ENCODE results near the gene NEDD4.

The NEDD4 gene

DNA sequence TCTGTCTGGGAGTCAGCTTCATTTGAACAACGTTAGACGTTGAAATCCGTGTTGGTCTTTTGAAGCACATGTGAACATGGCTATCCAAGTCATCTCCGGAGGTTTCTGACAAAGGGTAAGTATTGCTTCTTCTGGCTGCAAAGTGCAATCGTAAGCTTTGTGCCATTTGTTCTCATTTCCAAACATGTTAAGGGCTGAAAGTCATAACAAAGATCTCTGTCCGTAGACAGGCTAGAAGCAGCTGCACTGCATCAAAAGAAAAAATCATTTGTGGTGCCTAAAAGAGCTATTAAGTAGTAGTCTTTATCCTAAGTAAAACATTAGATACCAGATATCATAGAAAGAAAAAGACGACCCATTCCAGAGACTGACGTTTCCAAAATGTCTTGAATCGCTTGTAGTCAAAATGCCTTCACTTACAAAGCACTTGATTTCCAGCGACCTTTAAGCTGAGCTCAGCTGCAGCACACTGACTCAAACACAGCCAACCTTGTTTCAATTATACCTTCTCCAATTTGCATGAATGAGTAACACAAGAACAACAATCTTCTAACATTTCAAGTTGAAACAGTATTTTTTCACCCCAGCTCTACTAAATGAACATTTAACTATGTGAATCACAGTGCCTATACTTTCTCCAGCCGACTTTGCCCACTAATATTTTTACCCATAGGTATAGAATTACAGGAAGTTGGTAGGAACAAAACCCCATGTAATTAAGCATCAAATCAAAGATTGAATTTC lies 76.6 kb downstream of the NEDD4 start:
- H3K36me3 ChIP-seq (ENCODE audit: control insufficient read depth in 4 of 4, insufficient read depth in 4 of 4, low read length in 3 of 4): peaks cover 5 to 7% (median 6%) of the 10 kb centered on the region in 4 experiments
- no peak overlapping the region for H3K27ac ChIP-seq (ENCODE audit: insufficient read depth in 1 of 2, low read depth in 1 of 2, low read length in 2 of 2, poor library complexity in 1 of 2, severe bottlenecking in 2 of 2)
- POLR2A ChIA-PET: interaction anchor here (1.0 kb wide), 1 partner anchor 76 kb away, joined by 4 read pairs; the partner anchor contains the start of gene NEDD4
- no peaks in the 10 kb centered on the region for H3K4me1 ChIP-seq (ENCODE audit: control extremely low read depth in 1 of 4, control insufficient read depth in 4 of 4, insufficient read depth in 4 of 4, low read length in 3 of 4)
- H3K9me3 ChIP-seq (ENCODE audit: control extremely low read depth in 1 of 5, control insufficient read depth in 4 of 5, insufficient read depth in 2 of 5, low read depth in 1 of 5, low read length in 4 of 5): no peaks in the 10 kb centered on the region
- CTCF ChIA-PET: interaction anchor here (0.6 to 4.5 kb wide), 4 partner anchors 18 to 947 kb away, joined by 3 to 38 read pairs (median 4); no protein-coding TSS in a partner anchor
- H3K4me3 ChIP-seq (ENCODE audit: control insufficient read depth in 1 of 7, extremely low read depth in 1 of 7, insufficient read depth in 4 of 7, low read depth in 2 of 7, low read length in 6 of 7): no peak overlapping the region
- no peaks in the 10 kb centered on the region for H3K27me3 ChIP-seq (replicated peaks in 2 of 5; ENCODE audit: control insufficient read depth in 4 of 5, insufficient read depth in 5 of 5, low read length in 4 of 5)
- no peak for DNase-seq
- 97% methylated on average over 9 of the region's 11 CpGs for WGBS (ENCODE audit: insufficient coverage)

DNA sequence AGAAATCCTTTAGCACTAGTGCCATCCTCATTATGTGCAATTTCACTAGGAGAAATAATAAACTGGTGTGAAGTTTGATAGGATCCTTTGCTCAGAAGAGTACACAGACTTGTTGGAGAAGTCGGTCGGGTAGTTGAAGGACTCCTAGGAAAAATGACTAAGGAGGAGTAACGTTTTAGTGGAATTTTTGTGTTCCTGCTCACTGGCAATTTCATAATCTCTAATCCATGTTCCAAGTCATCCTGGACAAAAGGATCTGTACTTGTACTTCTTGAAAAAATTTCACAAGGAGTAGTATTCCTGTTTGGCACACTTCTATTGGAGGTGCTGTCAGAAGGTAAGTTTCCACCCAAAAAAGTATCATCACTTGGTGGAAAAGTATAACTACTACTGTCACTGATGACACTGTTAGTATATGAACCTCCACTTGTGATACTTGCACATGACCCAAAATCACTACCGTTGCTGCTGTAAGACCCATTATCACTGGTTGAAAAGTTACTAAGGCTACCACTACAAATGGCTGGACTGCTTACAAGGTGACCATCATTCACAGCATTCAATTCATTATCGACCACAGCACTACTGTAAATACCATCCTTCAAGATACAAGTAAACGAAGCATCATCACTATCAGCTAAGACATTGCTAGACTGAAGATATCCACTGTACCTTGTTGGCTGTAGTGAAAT lies 77.4 kb downstream of the NEDD4 start:
- POLR2A ChIA-PET: interaction anchor here (0.6 kb wide), 2 partner anchors 13 to 271 kb away, joined by 3 read pairs; no protein-coding TSS in a partner anchor
- Histone ChIP-seq H3K4me1 (ENCODE audit: control extremely low read depth in 1 of 4, control insufficient read depth in 4 of 4, insufficient read depth in 4 of 4, low read length in 3 of 4) (no peaks in the 10 kb centered on the region), H3K4me3 (ENCODE audit: control insufficient read depth in 1 of 7, extremely low read depth in 1 of 7, insufficient read depth in 4 of 7, low read depth in 2 of 7, low read length in 6 of 7) (no peak overlapping the region), H3K36me3 (ENCODE audit: control insufficient read depth in 4 of 4, insufficient read depth in 4 of 4, low read length in 3 of 4) (peaks cover 5 to 7% (median 6%) of the 10 kb centered on the region in 4 experiments), H3K9me3 (ENCODE audit: control extremely low read depth in 1 of 5, control insufficient read depth in 4 of 5, insufficient read depth in 2 of 5, low read depth in 1 of 5, low read length in 4 of 5) (no peaks in the 10 kb centered on the region), H3K27ac (ENCODE audit: insufficient read depth in 1 of 2, low read depth in 1 of 2, low read length in 2 of 2, poor library complexity in 1 of 2, severe bottlenecking in 2 of 2) (no peak overlapping the region), H3K27me3 (replicated peaks in 2 of 5; ENCODE audit: control insufficient read depth in 4 of 5, insufficient read depth in 5 of 5, low read length in 4 of 5) (no peaks in the 10 kb centered on the region)
- CTCF ChIA-PET: interaction anchor here (0.6 to 4.5 kb wide), 3 partner anchors 17 to 948 kb away, joined by 3 to 38 read pairs (median 5); no protein-coding TSS in a partner anchor
- WGBS (ENCODE audit: insufficient coverage): 100% methylated on average over 2 of the region's 6 CpGs
- DNase-seq: no peak

DNA sequence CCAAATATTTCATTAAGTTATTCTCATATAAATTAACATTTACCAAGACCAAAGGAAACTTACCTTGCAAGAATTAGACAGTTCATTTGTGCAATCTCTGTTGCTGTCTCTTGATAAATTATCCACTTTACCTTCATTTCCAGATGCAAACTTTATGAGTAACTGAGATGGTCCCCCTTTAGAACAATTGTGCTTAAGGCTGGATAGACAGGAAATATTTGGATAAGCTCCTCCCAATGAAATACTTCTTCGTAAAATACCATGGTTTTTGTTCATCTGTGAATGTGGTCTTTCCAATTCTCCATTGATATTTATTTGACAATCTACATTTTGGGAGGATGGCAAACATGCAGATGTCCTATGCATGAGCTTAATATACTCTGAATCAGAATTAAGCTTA lies 78.2 kb downstream of the NEDD4 start:
- no peaks in the 10 kb centered on the region for H3K4me1 ChIP-seq (ENCODE audit: control extremely low read depth in 1 of 4, control insufficient read depth in 4 of 4, insufficient read depth in 4 of 4, low read length in 3 of 4)
- WGBS (ENCODE audit: insufficient coverage): 100% methylated on average over 1 of the region's 1 CpG
- H3K36me3 ChIP-seq (ENCODE audit: control insufficient read depth in 4 of 4, insufficient read depth in 4 of 4, low read length in 3 of 4): peaks cover 5 to 7% (median 6%) of the 10 kb centered on the region in 4 experiments
- CTCF ChIA-PET: interaction anchor here (0.8 to 4.5 kb wide), 2 partner anchors 16 to 20 kb away, joined by 3 to 38 read pairs; no protein-coding TSS in a partner anchor
- POLR2A ChIA-PET: interaction anchor here (0.6 kb wide), 2 partner anchors 14 to 272 kb away, joined by 3 read pairs; no protein-coding TSS in a partner anchor
- H3K4me3 ChIP-seq (ENCODE audit: control insufficient read depth in 1 of 7, extremely low read depth in 1 of 7, insufficient read depth in 4 of 7, low read depth in 2 of 7, low read length in 6 of 7): no peak overlapping the region
- H3K27me3 ChIP-seq (replicated peaks in 2 of 5; ENCODE audit: control insufficient read depth in 4 of 5, insufficient read depth in 5 of 5, low read length in 4 of 5): no peaks in the 10 kb centered on the region
- H3K9me3 ChIP-seq (ENCODE audit: control extremely low read depth in 1 of 5, control insufficient read depth in 4 of 5, insufficient read depth in 2 of 5, low read depth in 1 of 5, low read length in 4 of 5): no peaks in the 10 kb centered on the region
- no peak for DNase-seq
- no peak overlapping the region for H3K27ac ChIP-seq (ENCODE audit: insufficient read depth in 1 of 2, low read depth in 1 of 2, low read length in 2 of 2, poor library complexity in 1 of 2, severe bottlenecking in 2 of 2)

DNA sequence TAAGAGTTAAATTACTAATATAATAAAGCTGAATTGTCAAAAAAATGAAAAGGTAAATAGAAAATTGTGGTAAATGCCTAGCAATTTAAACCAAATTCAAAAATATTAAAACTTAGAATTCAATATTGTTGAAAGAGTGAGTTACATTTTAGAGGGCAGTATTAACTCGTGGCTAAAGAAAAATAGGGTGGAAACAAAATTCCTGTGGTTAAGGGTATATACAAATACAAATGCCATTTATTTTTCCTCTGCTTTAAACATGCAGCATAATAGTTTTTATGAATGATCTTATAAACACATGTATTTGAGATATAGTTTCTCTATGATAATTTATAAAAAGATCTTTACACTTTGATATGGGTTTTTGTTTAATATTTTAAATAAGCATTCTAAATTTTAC lies 79.0 kb downstream of the NEDD4 start:
- no peaks in the 10 kb centered on the region for H3K27me3 ChIP-seq (replicated peaks in 2 of 5; ENCODE audit: control insufficient read depth in 4 of 5, insufficient read depth in 5 of 5, low read length in 4 of 5)
- WGBS (ENCODE audit: insufficient coverage): no CpG with 5 or more reads among the region's 1 CpG
- H3K4me1 ChIP-seq (ENCODE audit: control extremely low read depth in 1 of 4, control insufficient read depth in 4 of 4, insufficient read depth in 4 of 4, low read length in 3 of 4): no peaks in the 10 kb centered on the region
- ChIA-PET POLR2A (no interaction called here), CTCF (interaction anchor here (1.1 to 4.5 kb wide), 2 partner anchors 15 to 53 kb away, joined by 3 to 38 read pairs; no protein-coding TSS in a partner anchor)
- no peaks in the 10 kb centered on the region for H3K9me3 ChIP-seq (ENCODE audit: control extremely low read depth in 1 of 5, control insufficient read depth in 4 of 5, insufficient read depth in 2 of 5, low read depth in 1 of 5, low read length in 4 of 5)
- no peak overlapping the region for H3K27ac ChIP-seq (ENCODE audit: insufficient read depth in 1 of 2, low read depth in 1 of 2, low read length in 2 of 2, poor library complexity in 1 of 2, severe bottlenecking in 2 of 2)
- peaks cover 6 to 8% (median 7%) of the 10 kb centered on the region in 4 experiments for H3K36me3 ChIP-seq (ENCODE audit: control insufficient read depth in 4 of 4, insufficient read depth in 4 of 4, low read length in 3 of 4)
- no peak for DNase-seq
- no peak overlapping the region for H3K4me3 ChIP-seq (ENCODE audit: control insufficient read depth in 1 of 7, extremely low read depth in 1 of 7, insufficient read depth in 4 of 7, low read depth in 2 of 7, low read length in 6 of 7)

DNA sequence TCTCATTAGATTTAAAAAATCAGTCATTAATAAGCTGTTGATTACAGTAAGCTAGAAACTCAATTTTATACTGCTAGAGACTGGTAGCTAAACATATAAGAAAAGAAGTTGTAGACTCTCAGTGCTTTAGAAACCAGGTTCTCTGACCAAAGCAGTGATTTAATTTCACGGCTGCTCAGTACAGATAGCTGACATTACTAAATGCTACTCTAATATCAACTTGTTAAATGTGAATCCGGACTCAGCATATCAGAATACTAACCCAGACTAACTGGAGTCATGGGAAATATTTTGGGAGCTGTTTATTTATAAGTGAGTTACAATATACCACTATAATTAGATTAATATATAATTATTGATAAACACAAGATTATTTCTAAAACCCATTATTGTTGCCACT lies 80.4 kb downstream of the NEDD4 start:
- no peak overlapping the region for H3K4me3 ChIP-seq (ENCODE audit: control insufficient read depth in 1 of 7, extremely low read depth in 1 of 7, insufficient read depth in 4 of 7, low read depth in 2 of 7, low read length in 6 of 7)
- H3K4me1 ChIP-seq (ENCODE audit: control extremely low read depth in 1 of 4, control insufficient read depth in 4 of 4, insufficient read depth in 4 of 4, low read length in 3 of 4): no peaks in the 10 kb centered on the region
- WGBS (ENCODE audit: insufficient coverage): 100% methylated on average over 1 of the region's 2 CpGs
- peaks cover 6 to 8% (median 7%) of the 10 kb centered on the region in 4 experiments for H3K36me3 ChIP-seq (ENCODE audit: control insufficient read depth in 4 of 4, insufficient read depth in 4 of 4, low read length in 3 of 4)
- no peak overlapping the region for H3K27ac ChIP-seq (ENCODE audit: insufficient read depth in 1 of 2, low read depth in 1 of 2, low read length in 2 of 2, poor library complexity in 1 of 2, severe bottlenecking in 2 of 2)
- DNase-seq: no peak
- no peaks in the 10 kb centered on the region for H3K9me3 ChIP-seq (ENCODE audit: control extremely low read depth in 1 of 5, control insufficient read depth in 4 of 5, insufficient read depth in 2 of 5, low read depth in 1 of 5, low read length in 4 of 5)
- ChIA-PET CTCF (no interaction called here), POLR2A (interaction anchor here (0.6 kb wide), 1 partner anchor 427 kb away, joined by 3 read pairs; no protein-coding TSS in a partner anchor)
- H3K27me3 ChIP-seq (replicated peaks in 2 of 5; ENCODE audit: control insufficient read depth in 4 of 5, insufficient read depth in 5 of 5, low read length in 4 of 5): no peaks in the 10 kb centered on the region

DNA sequence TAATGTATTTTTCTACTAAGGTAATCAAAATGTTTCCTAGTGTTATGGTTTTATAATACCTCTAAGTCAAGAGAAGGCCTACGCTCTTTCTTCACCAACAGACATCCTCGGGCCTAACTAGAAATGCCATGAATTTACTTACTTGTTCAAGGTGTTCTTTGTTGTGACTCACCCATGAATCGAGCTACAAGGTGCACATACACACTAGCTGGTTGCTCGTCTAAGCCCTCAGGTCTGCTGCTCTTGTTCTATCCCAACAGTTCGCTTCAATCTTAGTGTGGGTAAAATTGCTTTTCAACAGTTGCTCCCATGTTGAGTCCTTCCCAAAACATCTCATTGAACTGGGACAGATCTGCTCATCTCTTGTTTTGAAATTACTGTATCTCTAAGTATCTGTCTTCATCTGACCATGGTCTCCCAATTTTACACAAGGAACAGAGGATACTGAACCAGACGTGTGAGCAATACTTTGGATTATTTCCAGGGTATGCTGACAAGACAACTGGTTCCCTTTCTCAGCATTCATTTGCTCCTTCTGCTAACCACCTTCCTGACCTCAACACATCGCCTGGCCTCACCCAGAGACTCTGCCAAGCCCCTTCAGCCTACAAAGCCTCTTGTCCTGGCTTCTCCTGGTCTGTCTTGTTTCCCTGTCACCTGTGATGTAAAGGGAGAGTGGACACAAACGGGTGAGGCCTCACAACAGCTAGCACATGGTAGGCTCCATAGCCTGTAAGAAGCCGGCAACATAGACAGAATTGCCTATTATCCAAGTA lies 84.2 kb downstream of the NEDD4 start:
- no peaks in the 10 kb centered on the region for H3K27me3 ChIP-seq (replicated peaks in 2 of 5; ENCODE audit: control insufficient read depth in 4 of 5, insufficient read depth in 5 of 5, low read length in 4 of 5)
- POLR2A ChIA-PET: interaction anchor here (0.5 kb wide), 1 partner anchor 12 kb away, joined by 5 read pairs; no protein-coding TSS in a partner anchor
- H3K4me1 ChIP-seq (ENCODE audit: control extremely low read depth in 1 of 4, control insufficient read depth in 4 of 4, insufficient read depth in 4 of 4, low read length in 3 of 4): no peaks in the 10 kb centered on the region
- H3K36me3 ChIP-seq (ENCODE audit: control insufficient read depth in 4 of 4, insufficient read depth in 4 of 4, low read length in 3 of 4): peaks cover 0 to 3% (median 0%) of the 10 kb centered on the region in 4 experiments
- H3K9me3 ChIP-seq (ENCODE audit: control extremely low read depth in 1 of 5, control insufficient read depth in 4 of 5, insufficient read depth in 2 of 5, low read depth in 1 of 5, low read length in 4 of 5): no peaks in the 10 kb centered on the region
- WGBS (ENCODE audit: insufficient coverage): 95% methylated on average over 9 of the region's 9 CpGs
- H3K4me3 ChIP-seq (ENCODE audit: control insufficient read depth in 1 of 7, extremely low read depth in 1 of 7, insufficient read depth in 4 of 7, low read depth in 2 of 7, low read length in 6 of 7): no peak overlapping the region
- H3K27ac ChIP-seq (ENCODE audit: insufficient read depth in 1 of 2, low read depth in 1 of 2, low read length in 2 of 2, poor library complexity in 1 of 2, severe bottlenecking in 2 of 2): no peak overlapping the region
- CTCF ChIA-PET: interaction anchor here (0.9 kb wide), 1 partner anchor 9 kb away, joined by 3 read pairs; no protein-coding TSS in a partner anchor
- no peak for DNase-seq
